ENCODE data around the gene CYP2J2. TPM values are rescaled to one million over a fixed set of nuclear protein-coding genes. Genes with fewer than 3 reads are reported as not detected.

The CYP2J2 gene
- total RNA-seq, 1 experiment from 2014 or later, result 1.1 TPM

DNA sequence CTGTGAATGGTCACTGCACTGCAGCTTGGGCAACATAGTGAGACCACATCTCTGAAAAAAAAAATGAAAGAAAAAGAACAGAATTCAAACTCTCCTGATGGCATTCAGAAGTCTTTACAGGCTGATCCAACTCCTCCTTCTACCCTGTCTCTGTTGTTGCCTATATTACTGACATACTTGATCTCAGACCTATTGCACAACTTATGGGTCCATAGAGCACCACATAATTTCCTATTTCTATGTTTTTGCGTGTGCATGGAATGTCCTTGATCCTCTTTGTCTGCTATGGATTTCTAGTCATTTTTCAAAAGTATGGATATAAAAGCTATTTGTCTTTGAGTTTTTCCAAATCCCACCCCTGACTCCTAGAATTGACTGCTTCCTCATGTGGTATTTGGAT is 22.4 kb upstream of the CYP2J2 start:
- Histone ChIP-seq H3K79me2 (ENCODE audit: insufficient read depth, low read length) (no peaks in the 10 kb centered on the region), H4K20me1 (ENCODE audit: insufficient read depth) (no peaks in the 10 kb centered on the region), H3K4me3 (replicated peaks in 1 of 2; ENCODE audit: low read depth in 1 of 2, low read length in 2 of 2) (no peak overlapping the region), H3K36me3 (ENCODE audit: control insufficient read depth in 1 of 2, insufficient read depth in 2 of 2, low read length in 2 of 2) (no peaks in the 10 kb centered on the region), H3K9me3 (ENCODE audit: control insufficient read depth in 1 of 2, insufficient read depth in 1 of 2, low read depth in 1 of 2, low read length in 2 of 2) (no peaks in the 10 kb centered on the region), H3K4me2 (ENCODE audit: low read length) (no peak overlapping the region), H3K9me2 (ENCODE audit: insufficient read depth) (no peaks in the 10 kb centered on the region), H3K9ac (ENCODE audit: low read length) (no peak overlapping the region), H3K4me1 (ENCODE audit: control insufficient read depth in 1 of 2, insufficient read depth in 2 of 2, low read length in 2 of 2) (no peaks in the 10 kb centered on the region), H2AFZ (ENCODE audit: low read depth, low read length, poor library complexity, severe bottlenecking) (no peak overlapping the region), H3K27ac (ENCODE audit: low read depth, low read length) (no peak overlapping the region), H3K27me3 (ENCODE audit: insufficient read depth, low read length) (peaks cover 7% of the 10 kb centered on the region; the same call in 1 of the 2 replicates)
- no peak for ATAC-seq
- intact Hi-C loops (cut with micrococcal nuclease), result loop anchor here (5.0 to 10.0 kb wide), 4 partner anchors 47 to 1434 kb away; no protein-coding TSS in a partner anchor
- CTCF ChIA-PET, result interaction anchor here (0.6 to 2.1 kb wide), 4 partner anchors 15 to 71 kb away, joined by 3 to 7 read pairs (median 4); no protein-coding TSS in a partner anchor
- DNase-seq (ENCODE audit: low read depth, low spot score), result no peak
- TF ChIP-seq ZFX (IDR thresholded peaks at IDR 0.05), result no peak
- BruUV-seq (replicated peaks), result no TSS peak
- RAD21 ChIA-PET (ENCODE audit: low non-redundant PET in 1 of 2, low total read pairs in 2 of 2, uncharacterized antibody in 2 of 2, unreplicated experiment in 2 of 2), result no interaction called here
- POLR2A ChIA-PET, result no interaction called here

DNA sequence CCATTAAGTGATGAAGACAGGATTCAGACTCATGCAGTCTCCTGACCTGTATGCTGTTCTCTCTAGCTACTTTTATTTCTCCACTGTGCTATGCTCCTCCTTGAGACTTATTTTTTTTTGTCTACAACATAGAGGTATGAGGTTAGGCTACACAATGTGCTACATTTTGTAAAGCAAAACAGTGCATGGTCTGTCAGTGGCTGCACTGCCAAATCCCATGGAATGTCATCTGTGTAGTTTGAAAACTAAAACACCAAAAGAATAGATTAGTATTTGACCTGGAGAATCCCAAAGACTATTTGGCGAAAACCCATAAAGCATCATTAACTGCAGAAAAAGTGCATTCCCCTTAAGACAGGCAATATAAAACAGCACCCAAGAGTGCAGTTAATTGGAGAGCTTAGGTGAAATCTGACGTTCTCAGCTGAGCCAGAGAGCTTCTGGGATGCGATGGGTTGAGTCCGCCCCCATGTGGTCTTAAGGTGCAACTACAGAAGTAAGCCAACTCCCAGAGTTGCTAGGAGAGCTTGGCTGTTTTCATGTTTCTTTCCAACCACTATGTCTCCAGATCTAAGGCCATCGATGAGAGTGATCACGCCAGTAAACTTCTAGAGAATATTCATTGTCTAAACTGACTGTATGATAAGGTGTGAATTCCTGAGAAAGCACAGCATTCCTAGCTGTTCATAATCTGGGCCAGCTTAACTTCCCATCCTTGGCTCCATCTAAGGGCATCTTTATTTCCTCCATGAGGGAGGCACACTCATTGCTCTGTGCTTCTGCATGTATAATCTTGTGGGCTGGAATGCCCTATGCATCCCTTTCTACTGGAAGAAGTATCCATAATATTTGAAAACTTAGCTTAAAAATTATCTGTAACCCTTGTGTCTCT is 20.7 kb upstream of the CYP2J2 start:
- no peaks in the 10 kb centered on the region for H3K36me3 ChIP-seq (ENCODE audit: control insufficient read depth in 1 of 2, insufficient read depth in 2 of 2, low read length in 2 of 2)
- no peaks in the 10 kb centered on the region for H3K9me3 ChIP-seq (ENCODE audit: control insufficient read depth in 1 of 2, insufficient read depth in 1 of 2, low read depth in 1 of 2, low read length in 2 of 2)
- H3K9me2 ChIP-seq (ENCODE audit: insufficient read depth), result no peaks in the 10 kb centered on the region
- no peaks in the 10 kb centered on the region for H4K20me1 ChIP-seq (ENCODE audit: insufficient read depth)
- no peak overlapping the region for H2AFZ ChIP-seq (ENCODE audit: low read depth, low read length, poor library complexity, severe bottlenecking)
- no peak overlapping the region for H3K27ac ChIP-seq (ENCODE audit: low read depth, low read length)
- TF ChIP-seq RAD21 (IDR thresholded peaks at IDR 0.05; ENCODE audit: low read depth), result peak; percentile 90
- TF ChIP-seq, protein P1, sequence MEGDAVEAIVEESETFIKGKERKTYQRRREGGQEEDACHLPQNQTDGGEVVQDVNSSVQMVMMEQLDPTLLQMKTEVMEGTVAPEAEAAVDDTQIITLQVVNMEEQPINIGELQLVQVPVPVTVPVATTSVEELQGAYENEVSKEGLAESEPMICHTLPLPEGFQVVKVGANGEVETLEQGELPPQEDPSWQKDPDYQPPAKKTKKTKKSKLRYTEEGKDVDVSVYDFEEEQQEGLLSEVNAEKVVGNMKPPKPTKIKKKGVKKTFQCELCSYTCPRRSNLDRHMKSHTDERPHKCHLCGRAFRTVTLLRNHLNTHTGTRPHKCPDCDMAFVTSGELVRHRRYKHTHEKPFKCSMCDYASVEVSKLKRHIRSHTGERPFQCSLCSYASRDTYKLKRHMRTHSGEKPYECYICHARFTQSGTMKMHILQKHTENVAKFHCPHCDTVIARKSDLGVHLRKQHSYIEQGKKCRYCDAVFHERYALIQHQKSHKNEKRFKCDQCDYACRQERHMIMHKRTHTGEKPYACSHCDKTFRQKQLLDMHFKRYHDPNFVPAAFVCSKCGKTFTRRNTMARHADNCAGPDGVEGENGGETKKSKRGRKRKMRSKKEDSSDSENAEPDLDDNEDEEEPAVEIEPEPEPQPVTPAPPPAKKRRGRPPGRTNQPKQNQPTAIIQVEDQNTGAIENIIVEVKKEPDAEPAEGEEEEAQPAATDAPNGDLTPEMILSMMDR (IDR thresholded peaks at IDR 0.05 in 2 of 3, conservative IDR thresholded peaks at IDR 0.05 in 1 of 3; ENCODE audit: borderline replicate concordance in 1 of 3, insufficient read depth in 1 of 3, low read depth in 2 of 3, low read length in 2 of 3), result peak; percentile 79 to 92 (median 88)
- no peak for TF ChIP-seq EZH2 (IDR thresholded peaks at IDR 0.05)
- H3K9ac ChIP-seq (ENCODE audit: low read length), result no peak overlapping the region
- H3K4me3 ChIP-seq (replicated peaks in 1 of 2; ENCODE audit: low read depth in 1 of 2, low read length in 2 of 2), result no peak overlapping the region
- H3K27me3 ChIP-seq (ENCODE audit: insufficient read depth, low read length), result peaks cover 7% of the 10 kb centered on the region; the same call in 1 of the 2 replicates
- no peaks in the 10 kb centered on the region for H3K79me2 ChIP-seq (ENCODE audit: insufficient read depth, low read length)
- ChIA-PET CTCF (interaction anchor here (0.6 to 2.4 kb wide), 25 partner anchors 10 to 188 kb away, joined by 3 to 78 read pairs (median 6); no protein-coding TSS in a partner anchor), POLR2A (no interaction called here), RAD21 (ENCODE audit: low non-redundant PET in 1 of 2, low total read pairs in 2 of 2, uncharacterized antibody in 2 of 2, unreplicated experiment in 2 of 2) (interaction anchor here (0.5 to 1.2 kb wide), 8 partner anchors 44 to 168 kb away, joined by 3 to 6 read pairs (median 3); no protein-coding TSS in a partner anchor)
- no peaks in the 10 kb centered on the region for H3K4me1 ChIP-seq (ENCODE audit: control insufficient read depth in 1 of 2, insufficient read depth in 2 of 2, low read length in 2 of 2)
- ATAC-seq (peak; percentile 96), DNase-seq (ENCODE audit: low read depth, low spot score) (peak; percentile 39)
- H3K4me2 ChIP-seq (ENCODE audit: low read length), result 0 out of 2 replicates have a peak overlapping the region, but pooled peaks have one; percentile 1
- intact Hi-C loops (cut with micrococcal nuclease), result loop anchor here (1.0 to 10.0 kb wide), 5 partner anchors 45 to 1432 kb away; no protein-coding TSS in a partner anchor
- no TSS peak for BruUV-seq (replicated peaks)
